Measurements from ENCODE around the gene TRDN.
"Not testable (repeated sequence)": the region's sequence is repeated elsewhere in the genome, so short reads cannot be mapped to it uniquely, and the experiment has no call there.

The TRDN gene

DNA sequence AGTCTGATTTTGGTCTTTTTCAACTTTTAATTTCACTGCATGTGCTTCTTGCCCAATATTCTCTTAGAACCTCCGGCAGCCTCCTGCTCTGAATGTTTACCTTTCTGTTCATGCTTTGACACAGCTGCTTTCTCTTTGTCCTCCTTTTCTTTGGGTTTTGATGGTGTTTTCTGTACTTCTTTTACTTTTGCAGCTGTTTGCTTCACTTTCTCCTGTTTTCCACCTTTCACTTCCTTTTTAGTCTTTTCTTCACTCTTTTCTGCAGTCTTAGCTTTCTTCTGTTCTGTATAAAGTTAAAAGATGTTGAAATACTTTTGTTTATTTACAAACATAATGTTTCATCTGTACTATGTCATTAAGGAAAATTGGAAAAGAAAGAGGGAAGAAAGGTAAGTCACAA, 133.1 kb downstream of the TRDN start:
- DNase-seq (ENCODE audit: low spot score) = no peak

GRCh38 chr6:123497025-123497424, 139.7 kb downstream of the TRDN start:
- no peak for DNase-seq (ENCODE audit: low spot score)

DNA sequence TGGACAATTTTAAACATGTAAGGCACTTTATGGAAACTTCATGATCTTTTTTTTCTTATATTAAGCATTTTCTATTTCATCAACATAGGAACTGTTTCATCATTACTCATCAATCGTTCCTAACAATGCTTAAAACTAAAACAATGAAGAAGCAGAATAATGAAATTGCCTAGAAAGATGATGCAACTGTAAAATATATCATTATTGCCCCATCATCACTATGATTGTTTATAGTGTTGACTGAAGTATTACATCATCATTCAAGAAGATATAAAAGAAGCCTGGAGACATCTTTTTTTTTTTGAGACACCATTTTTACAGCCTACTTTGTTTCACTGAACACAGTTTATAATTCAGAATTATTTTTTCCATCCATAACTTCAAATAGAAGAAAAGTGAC, 147.2 kb downstream of the TRDN start:
- DNase-seq (ENCODE audit: low spot score) = no peak

- DNase-seq (ENCODE audit: low spot score) = no peak
Measured at GRCh38 chr6:123480986-123481385, 155.8 kb downstream of the TRDN start.

GRCh38 chr6:123472025-123472702, 164.6 kb downstream of the TRDN start:
- DNase-seq (ENCODE audit: low spot score) = not testable (repeated sequence)

- DNase-seq (ENCODE audit: low spot score) = no peak
Measured at GRCh38 chr6:123467392-123467791, 169.4 kb downstream of the TRDN start.

DNA sequence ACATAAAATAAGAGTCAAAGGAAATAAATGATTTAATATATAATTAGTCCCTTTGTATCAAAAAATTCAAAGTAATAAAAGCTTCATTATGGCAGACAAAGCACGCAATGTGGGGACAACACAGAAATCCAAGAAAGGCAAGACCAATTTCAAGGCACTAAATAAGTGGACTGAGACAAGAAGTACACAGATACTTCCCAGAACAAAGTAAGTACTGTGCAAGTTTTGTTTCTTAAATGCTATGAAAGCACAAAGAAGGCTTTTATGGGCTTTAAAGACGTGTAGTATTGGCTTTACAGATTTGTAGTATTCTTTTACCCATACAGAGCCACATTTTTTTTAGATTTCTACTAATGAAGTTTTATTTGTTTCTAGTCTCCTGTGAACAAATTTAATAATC, 174.6 kb downstream of the TRDN start:
- DNase-seq (ENCODE audit: low spot score) = no peak

DNA sequence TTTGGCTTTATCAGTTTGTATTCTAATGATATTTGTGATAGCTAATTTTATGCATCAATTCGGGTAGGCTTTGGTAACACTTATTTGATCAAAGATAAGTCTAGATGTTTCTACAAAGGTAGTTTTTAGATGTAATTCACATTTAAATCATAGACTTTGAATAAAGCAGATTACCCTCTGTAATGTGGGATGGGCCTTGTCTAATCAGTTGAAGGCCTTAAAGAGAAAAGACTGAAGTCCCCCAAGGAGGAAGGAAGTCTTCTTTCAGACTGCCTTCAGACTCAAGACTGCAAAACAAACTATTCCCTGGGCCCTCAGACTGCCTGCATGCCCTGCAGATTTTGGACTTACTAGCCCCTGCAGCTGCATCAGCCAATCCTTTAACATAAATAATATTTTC, 178.5 kb downstream of the TRDN start:
- no peak for DNase-seq (ENCODE audit: low spot score)

DNA sequence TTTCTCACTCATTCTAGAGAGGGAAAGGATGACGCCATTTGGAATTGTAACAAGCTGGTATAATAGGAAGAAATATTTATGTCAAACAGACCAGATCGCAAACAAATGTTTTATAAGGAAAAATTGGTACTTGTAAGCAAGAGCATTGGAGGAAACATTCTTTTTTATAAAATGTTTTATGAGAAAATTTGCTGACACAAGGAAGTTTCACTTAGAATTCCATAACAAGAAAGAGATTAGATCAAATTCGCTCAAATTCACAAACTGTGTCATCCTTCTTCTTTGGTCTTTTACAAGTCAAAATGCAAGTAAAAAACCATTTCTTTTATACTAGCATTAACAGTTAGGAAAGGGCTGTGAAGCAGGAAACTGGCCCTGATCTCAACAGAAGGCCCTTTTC, 179.9 kb downstream of the TRDN start:
- no peak for DNase-seq (ENCODE audit: low spot score)

GRCh38 chr6:123454448-123454847, 182.3 kb downstream of the TRDN start:
- no peak for DNase-seq (ENCODE audit: low spot score)

DNA sequence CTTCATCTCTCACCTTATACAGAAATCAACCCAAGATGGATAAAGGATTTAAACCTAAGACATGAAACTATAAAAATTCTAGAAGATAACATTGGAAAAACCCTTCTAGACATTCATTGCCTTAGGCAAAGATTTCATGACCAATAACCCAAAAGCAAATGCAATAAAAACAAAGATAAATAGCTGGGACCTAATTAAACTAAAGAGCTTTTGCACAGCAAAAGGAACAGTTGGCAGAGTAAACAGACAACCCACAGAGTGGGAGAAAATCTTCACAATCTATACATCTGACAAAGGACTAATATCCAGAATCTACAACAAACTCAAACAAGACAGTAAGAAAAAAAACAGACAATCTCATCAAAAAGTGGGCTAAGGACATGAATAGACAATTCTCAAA, 183.7 kb downstream of the TRDN start:
- DNase-seq (ENCODE audit: low spot score) = not testable (repeated sequence)

DNA sequence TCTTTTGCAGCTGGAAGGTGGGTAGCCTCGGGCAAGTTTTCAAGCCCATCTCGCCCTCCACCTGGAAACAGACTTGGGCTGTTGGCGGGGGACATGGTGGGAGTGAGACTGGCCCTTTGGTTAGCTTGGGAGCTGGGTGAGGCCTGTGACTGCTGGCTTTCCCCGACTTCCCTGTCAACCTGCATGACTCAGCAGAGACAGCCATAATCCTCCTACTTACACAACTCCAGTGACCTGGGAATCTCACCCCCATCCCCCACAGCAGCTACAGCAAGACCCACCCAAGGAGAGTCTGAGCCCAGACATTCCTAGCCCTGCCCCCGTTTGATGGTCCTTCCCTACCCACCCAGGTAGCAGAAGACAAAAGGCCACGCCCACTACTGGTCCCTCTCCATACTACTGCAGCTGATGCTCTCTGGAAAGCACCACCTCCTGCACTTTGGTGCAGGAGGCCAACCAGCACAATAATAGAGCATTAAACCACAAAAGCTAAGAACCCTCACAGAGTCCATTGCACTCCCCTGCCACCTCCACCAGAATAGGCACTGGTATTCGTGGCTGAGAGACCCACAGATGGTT, 188.4 kb downstream of the TRDN start:
- no peak for DNase-seq (ENCODE audit: low spot score)

DNA sequence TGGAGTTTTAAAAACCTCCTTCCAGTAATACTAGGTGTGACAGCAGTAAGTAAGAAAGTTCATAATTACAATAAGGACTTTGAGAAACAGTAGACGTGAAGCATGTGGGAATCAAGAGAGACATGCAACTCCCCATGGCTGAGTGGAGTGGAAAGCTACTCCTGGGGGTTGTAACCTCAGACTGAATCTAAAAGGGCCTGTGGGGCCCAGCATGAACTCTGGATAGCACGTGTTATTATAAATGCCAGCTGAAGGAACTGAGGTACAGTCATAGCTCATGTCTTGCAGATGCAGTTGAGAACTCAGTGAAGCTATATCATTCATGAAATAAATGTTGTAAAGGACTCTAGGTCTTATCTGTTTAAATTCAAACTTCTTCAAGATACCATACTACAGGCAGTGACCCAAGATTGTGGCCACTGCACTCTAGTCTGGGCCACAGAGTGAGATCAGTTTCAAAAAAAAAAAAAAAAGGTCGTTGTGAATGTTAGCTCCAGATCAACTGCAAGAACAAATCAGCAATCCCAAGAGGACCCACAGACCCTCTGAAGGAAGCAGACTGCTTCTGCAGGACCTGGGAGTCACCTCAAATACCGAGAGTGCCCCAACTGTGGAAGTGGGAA, 189.3 kb downstream of the TRDN start:
- no peak for DNase-seq (ENCODE audit: low spot score)

GRCh38 chr6:123439371-123439770, 197.4 kb downstream of the TRDN start:
- no peak for DNase-seq (ENCODE audit: low spot score)

DNA sequence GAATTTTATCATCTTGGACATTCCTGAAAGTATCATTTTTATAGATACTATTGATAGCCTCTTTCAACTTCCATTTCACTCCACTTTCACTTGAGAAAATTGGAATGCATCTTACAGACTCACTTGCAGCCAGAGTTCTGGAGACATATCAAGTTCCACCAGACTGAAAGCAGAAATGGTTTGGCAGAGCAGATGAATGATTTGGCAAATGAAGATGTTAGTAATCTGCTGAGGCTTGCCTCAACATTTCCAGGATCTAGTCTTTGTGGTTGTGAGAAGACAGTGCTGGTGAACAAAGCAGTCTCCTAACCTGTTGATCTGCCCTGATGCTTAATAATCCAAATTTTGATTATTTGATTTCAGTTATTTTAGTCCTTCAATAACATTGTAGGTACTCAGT, 202.6 kb downstream of the TRDN start:
- no peak for DNase-seq (ENCODE audit: low spot score)

DNA sequence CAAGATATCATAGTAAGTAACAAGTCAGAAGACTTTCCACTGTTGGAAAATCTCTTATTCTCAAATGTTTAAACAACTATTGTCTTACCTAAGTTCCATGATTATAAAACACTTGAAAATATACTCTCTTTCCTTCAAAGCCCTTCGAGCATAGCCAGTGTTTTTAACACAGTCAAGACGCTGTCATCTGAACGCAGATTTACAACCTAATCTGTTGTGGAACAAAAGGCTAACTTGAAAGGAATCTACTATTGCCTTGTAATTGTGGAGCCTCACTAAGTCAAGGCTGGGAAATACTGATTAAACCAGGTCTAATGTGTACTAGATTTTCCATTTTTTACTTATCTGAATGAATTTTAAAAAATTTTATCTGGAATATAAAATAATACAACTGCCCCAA, 205.8 kb downstream of the TRDN start:
- DNase-seq (ENCODE audit: low spot score) = no peak

GRCh38 chr6:123427008-123427407, 209.7 kb downstream of the TRDN start:
- no peak for DNase-seq (ENCODE audit: low spot score)

- no peak for DNase-seq (ENCODE audit: low spot score)
Measured at GRCh38 chr6:123423130-123423529, 213.6 kb downstream of the TRDN start.

GRCh38 chr6:123420512-123420911, 216.2 kb downstream of the TRDN start:
- no peak for DNase-seq (ENCODE audit: low spot score)

DNA sequence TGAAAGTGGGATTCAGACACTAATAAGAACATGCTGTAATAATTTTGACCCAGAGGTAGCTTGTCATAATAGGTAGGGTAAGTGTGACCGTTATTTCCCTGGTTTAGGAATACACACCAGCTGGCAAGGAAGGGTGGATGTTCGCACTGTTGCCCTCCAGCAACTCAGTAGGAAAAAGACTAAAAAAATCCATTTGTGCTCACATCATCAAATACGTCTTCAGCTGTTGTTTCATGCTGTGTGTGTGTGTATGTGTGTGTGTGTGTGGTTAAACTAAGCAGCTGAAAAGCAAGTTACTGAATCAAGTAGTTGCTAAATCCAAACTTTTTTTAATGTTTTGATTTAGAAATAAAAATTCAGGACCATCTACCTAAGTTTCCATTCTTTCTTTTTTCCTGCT, 218.7 kb downstream of the TRDN start:
- no peak for DNase-seq (ENCODE audit: low spot score)

GRCh38 chr6:123417535-123417934, 219.2 kb downstream of the TRDN start:
- no peak for DNase-seq (ENCODE audit: low spot score)

- peak; percentile 57 for DNase-seq (ENCODE audit: low spot score)
Measured at GRCh38 chr6:123415844-123416468, 220.8 kb downstream of the TRDN start.

- no peak for DNase-seq (ENCODE audit: low spot score)
Measured at GRCh38 chr6:123404975-123405374, 231.8 kb downstream of the TRDN start.

Measured in globus pallidus (tissue), 1 donor.